ACC112 (cell line): ENCODE results near the gene AAK1.

Experiments used
- H2AFZ ChIP-seq: fragments of 200-600 bp; sonication (generic); one replicate; pipeline ENCODE4 v1.6.0; 2017; ENCODE audit warnings: antibody characterized with exemption, low read length; ENCODE audit not compliant: unreplicated experiment
- H3K27ac ChIP-seq: fragments of 200-600 bp; sonication (generic); 2 replicates; pipeline ENCODE4 v1.5.1; 2014; ENCODE audit warnings: low read depth, mild to moderate bottlenecking, antibody characterized with exemption, low read length, moderate library complexity
- H3K27me3 ChIP-seq: fragments of 200-600 bp; sonication (generic); 2 replicates; pipeline ENCODE4 v1.6.1; 2014; ENCODE audit warnings: mild to moderate bottlenecking, antibody characterized with exemption, low read length, moderate library complexity, mixed read lengths; ENCODE audit not compliant: insufficient read depth
- H3K36me3 ChIP-seq: fragments of 200-600 bp; sonication (generic); 2 replicates; pipeline ENCODE4 v1.6.1; 2016; ENCODE audit warnings: mild to moderate bottlenecking, antibody characterized with exemption, low read length, moderate library complexity, mixed read lengths; ENCODE audit not compliant: insufficient read depth
- H3K4me1 ChIP-seq: fragments of 200-600 bp; sonication (generic); one replicate; pipeline ENCODE4 v1.6.1; 2016; ENCODE audit warnings: low read length, mixed read lengths; ENCODE audit not compliant: insufficient read depth, unreplicated experiment, control insufficient read depth
- H3K4me3 ChIP-seq: fragments of 200-600 bp; sonication (generic); 2 replicates; pipeline ENCODE4 v1.5.1; 2014; ENCODE audit warnings: mild to moderate bottlenecking, low read depth, low read length
- H3K79me2 ChIP-seq: fragments of 200-600 bp; sonication (generic); one replicate; pipeline ENCODE4 v1.6.0; 2016; ENCODE audit warnings: low read length; ENCODE audit not compliant: control insufficient read depth, unreplicated experiment, insufficient read depth

AAK1 gene

DNA sequence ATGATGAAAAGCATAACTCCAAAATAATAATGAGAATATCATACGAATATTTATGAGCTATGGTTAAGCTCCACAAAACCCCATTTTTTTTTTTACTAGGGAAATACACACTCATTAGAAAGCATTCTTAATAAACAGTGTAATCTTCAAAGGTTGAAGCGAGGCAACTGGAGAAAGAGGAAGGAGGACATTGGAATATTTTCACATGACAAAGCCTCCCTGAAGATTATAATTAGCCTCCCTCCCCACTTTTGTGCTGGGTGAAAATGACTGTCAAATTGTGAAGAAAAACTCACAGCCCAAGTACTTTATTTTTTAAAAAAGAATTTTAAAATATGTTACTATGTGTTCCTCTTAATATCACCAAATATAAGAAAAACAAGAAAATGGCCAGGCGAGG lies 142.2 kb downstream of the AAK1 start:
- Histone ChIP-seq H3K4me1 (no peaks in the 10 kb centered on the region), H3K4me3 (no peak overlapping the region), H3K79me2 (no peaks in the 10 kb centered on the region), H3K27me3 (no peaks in the 10 kb centered on the region), H2AFZ (no peak overlapping the region), H3K27ac (no peak overlapping the region), H3K36me3 (peaks cover 3% of the 10 kb centered on the region; the same call in 1 of the 2 replicates)

DNA sequence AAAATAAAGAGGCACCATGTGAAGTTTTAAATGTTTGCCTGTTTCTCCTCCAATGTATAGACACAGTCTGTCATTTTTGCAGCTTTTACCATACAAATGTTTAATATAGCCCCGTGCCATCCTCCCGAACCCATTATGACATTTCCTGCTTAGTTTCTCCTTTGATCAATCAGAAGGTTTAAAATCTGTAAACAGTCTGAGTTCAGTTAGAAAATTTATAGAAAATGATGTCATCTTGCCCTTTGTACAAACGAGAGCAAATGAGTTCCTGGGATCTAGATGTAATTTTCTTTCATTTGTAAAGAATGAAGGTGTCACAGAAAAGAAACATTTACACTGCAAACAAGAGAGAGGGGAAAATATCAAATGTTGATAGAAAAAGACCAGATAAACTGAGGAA lies 143.6 kb downstream of the AAK1 start:
- peaks cover 3% of the 10 kb centered on the region; the same call in 1 of the 2 replicates for H3K36me3 ChIP-seq
- H2AFZ ChIP-seq: no peak overlapping the region
- H3K27ac ChIP-seq: no peak overlapping the region
- no peaks in the 10 kb centered on the region for H3K79me2 ChIP-seq
- H3K27me3 ChIP-seq: no peaks in the 10 kb centered on the region
- no peak overlapping the region for H3K4me3 ChIP-seq
- H3K4me1 ChIP-seq: no peaks in the 10 kb centered on the region

DNA sequence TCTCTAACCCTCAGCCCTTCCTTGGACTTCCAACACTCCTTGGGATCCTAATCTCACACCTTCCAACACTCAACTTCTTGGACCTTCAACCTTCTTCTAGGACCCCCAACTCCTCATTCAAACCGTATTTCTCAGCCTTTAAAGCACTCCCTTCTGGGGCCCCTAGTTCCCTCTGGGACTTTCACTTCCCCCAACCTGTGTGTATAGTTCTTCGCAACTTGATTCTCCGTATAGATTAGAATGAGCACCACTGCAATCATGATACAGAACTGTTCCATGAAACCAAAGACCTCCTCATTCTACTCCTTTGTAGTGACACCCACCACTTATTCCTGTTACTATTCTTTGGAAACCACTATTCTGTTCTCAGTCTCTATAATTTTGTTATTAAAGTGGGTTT lies 144.3 kb downstream of the AAK1 start:
- Histone ChIP-seq H3K79me2 (no peaks in the 10 kb centered on the region), H3K36me3 (peaks cover 3% of the 10 kb centered on the region; the same call in 1 of the 2 replicates), H2AFZ (no peak overlapping the region), H3K4me1 (no peaks in the 10 kb centered on the region), H3K4me3 (no peak overlapping the region), H3K27ac (no peak overlapping the region), H3K27me3 (no peaks in the 10 kb centered on the region)

DNA sequence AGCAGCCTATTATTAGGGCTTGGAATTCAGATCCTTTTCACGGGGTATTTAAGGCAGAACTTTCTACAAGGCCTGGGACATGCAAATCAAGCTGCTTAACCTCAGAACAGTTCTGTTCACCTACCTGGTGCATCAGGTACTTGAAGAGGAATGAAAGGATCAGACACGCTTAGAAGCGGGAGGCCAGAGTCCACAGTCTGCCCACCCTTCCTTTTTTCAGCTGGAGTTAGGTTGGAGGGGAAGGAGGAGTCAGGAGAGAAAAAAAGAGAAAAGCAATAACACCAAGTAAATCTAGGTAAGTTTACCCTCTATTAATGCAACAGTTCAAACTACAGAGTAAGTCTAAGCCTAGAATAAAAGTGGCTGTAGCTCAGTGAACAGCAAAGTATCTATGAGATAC lies 147.7 kb downstream of the AAK1 start:
- no peak overlapping the region for H2AFZ ChIP-seq
- H3K4me3 ChIP-seq: no peak overlapping the region
- H3K36me3 ChIP-seq: no peaks in the 10 kb centered on the region
- no peak overlapping the region for H3K27ac ChIP-seq
- no peaks in the 10 kb centered on the region for H3K79me2 ChIP-seq
- H3K4me1 ChIP-seq: no peaks in the 10 kb centered on the region
- H3K27me3 ChIP-seq: no peaks in the 10 kb centered on the region

DNA sequence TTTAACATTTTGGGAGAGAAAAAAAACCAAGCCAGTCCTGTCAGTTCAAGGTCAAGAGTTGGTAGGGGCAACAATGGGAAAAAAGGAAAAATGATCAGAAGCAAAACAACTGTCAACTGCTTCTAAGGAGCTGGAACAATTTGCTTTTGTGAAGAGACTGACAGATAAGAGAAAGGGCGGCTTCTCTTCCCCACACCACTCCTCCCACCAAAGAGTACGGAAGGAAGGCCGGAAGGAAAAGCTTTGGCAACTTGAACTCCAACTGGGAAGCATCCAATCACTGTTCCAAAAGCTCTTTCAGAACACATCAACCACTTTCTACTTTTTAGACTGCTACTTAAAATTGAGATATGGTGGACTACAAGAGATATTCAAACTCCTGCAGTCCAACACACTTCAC lies 148.5 kb downstream of the AAK1 start:
- no peak overlapping the region for H3K4me3 ChIP-seq
- H3K79me2 ChIP-seq: no peaks in the 10 kb centered on the region
- H3K36me3 ChIP-seq: no peaks in the 10 kb centered on the region
- H3K4me1 ChIP-seq: no peaks in the 10 kb centered on the region
- no peak overlapping the region for H2AFZ ChIP-seq
- no peak overlapping the region for H3K27ac ChIP-seq
- no peaks in the 10 kb centered on the region for H3K27me3 ChIP-seq

DNA sequence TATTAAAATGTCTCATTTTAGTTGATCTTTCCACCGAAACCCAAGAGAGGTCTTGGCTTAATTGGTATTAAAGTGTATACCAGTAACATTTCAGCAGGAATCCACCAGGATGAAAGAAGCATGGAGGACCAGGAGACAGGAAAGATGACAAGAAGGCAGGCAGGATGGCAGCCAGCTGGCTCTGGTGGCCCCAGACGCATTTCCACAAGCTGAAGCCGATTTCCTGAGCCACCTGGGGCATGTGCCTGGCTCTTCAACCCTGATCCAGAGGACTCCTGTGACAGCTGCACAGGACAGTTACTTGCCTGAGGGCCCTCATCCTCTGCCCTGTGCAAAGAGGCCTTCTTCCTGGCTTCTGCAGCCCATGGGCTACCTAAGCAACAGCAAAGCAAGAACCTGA lies 149.4 kb downstream of the AAK1 start:
- H3K4me1 ChIP-seq: no peaks in the 10 kb centered on the region
- no peak overlapping the region for H3K4me3 ChIP-seq
- H3K27me3 ChIP-seq: no peaks in the 10 kb centered on the region
- H3K27ac ChIP-seq: no peak overlapping the region
- H3K79me2 ChIP-seq: no peaks in the 10 kb centered on the region
- no peak overlapping the region for H2AFZ ChIP-seq
- H3K36me3 ChIP-seq: no peaks in the 10 kb centered on the region

DNA sequence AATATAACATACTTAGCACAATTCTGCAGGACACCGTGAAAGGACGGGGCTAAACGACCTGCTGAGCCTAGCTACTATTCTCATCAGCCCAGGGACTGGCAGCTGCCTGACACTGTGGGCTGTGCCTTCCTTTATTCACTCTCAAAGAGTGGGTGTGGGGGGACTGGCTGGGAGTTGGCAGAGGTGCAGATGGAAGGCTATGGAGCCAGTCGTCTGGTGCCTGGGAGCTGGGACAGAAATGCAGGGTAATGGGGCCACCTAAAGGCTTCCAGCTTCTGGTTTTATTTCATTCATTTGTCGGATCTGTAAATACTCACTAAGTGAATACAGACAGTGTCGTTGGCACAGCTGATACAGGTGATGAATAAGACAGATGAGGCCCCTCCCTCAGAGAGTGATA lies 150.3 kb downstream of the AAK1 start:
- H3K27me3 ChIP-seq: no peaks in the 10 kb centered on the region
- no peak overlapping the region for H2AFZ ChIP-seq
- H3K36me3 ChIP-seq: peaks cover 4% of the 10 kb centered on the region; the same call in 1 of the 2 replicates
- no peak overlapping the region for H3K4me3 ChIP-seq
- H3K27ac ChIP-seq: no peak overlapping the region
- no peaks in the 10 kb centered on the region for H3K4me1 ChIP-seq
- no peaks in the 10 kb centered on the region for H3K79me2 ChIP-seq

DNA sequence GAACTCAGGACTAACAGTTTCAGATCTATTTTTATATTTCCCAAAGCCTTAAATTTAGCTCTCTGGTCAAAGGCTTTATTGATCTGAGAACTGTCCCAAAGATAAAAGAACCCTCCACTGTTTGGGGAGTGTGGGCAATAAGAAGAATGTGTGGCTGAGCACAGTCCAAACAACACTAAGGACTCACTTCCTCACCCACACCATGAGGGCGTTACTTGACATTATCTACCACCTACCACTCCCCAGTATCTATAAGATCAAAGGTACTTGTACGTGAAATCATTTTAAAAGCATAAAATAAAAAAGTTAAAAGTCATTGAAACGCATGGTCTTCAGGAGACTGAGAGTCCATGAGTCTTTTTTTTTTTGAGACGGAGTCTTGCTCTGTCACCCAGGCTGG lies 151.7 kb downstream of the AAK1 start:
- Histone ChIP-seq H3K4me1 (no peaks in the 10 kb centered on the region), H3K79me2 (no peaks in the 10 kb centered on the region), H3K4me3 (no peak overlapping the region), H3K27me3 (no peaks in the 10 kb centered on the region), H3K36me3 (peaks cover 4% of the 10 kb centered on the region; the same call in 1 of the 2 replicates), H3K27ac (no peak overlapping the region), H2AFZ (no peak overlapping the region)

DNA sequence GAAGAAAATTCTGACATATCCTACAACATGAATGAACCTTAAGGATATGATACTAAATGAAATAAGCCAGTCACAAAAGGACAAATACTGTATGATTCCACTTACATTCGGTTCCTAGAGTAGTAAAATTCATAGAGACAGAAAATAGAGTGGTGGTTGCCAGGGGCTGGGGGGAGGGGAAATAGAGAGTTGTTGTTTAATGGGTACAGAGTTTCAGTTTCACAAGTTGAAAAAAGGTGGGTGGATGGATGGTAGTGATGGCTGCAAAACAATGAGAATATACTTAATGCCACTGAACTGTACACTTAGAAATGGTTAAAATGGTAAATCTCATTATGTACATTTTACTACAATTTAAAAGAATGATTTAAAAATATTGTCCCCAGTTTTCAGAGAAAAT lies 153.1 kb downstream of the AAK1 start:
- H3K79me2 ChIP-seq: no peaks in the 10 kb centered on the region
- H3K4me3 ChIP-seq: no peak overlapping the region
- H3K36me3 ChIP-seq: peaks cover 4% of the 10 kb centered on the region; the same call in 1 of the 2 replicates
- no peaks in the 10 kb centered on the region for H3K27me3 ChIP-seq
- no peak overlapping the region for H2AFZ ChIP-seq
- no peaks in the 10 kb centered on the region for H3K4me1 ChIP-seq
- no peak overlapping the region for H3K27ac ChIP-seq

DNA sequence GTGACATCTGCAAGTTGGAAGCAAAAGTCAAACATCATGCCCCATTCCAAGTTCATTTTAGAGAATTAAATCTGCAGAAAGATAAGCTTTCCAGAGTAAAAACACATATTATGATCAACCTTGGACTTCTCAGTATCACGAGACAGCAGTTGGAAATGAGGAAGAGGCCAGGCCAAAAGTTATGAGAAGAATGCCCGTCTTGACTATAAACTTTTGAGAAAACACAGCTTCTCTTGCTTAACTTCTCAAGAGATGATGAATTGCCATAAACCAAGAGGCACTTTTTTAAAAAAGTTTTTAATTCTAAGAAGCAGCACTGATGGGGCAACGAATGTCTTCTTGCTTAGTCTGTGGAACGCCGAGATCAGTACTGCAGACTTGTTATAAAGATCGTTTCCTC lies 153.7 kb downstream of the AAK1 start:
- Histone ChIP-seq H3K4me1 (no peaks in the 10 kb centered on the region), H3K27ac (no peak overlapping the region), H3K36me3 (peaks cover 4% of the 10 kb centered on the region; the same call in 1 of the 2 replicates), H3K79me2 (no peaks in the 10 kb centered on the region), H3K4me3 (no peak overlapping the region), H2AFZ (no peak overlapping the region), H3K27me3 (no peaks in the 10 kb centered on the region)

DNA sequence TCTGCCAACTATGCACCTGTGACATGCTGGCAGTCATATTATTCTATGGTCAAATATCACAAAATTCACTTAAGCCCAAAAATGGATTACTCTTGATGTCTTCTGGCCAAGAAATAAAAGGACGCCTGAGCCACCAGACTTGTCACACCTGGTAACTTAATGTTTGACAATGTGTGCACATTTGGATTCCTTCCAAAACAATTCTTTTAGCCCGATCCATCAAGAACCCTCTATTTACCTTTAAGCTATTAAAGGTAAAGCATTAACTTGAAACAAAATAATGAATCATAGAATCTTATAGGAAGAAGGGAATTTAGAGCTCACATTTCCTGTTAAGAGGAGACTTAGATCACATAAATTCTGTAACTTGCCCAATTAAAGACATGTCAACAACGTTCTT lies 159.8 kb downstream of the AAK1 start:
- Histone ChIP-seq H3K4me3 (no peak overlapping the region), H3K36me3 (peaks cover 4% of the 10 kb centered on the region; the same call in 1 of the 2 replicates), H3K27ac (no peak overlapping the region)

More for the DNA sequence above, 159.8 kb downstream of the AAK1 start:
- no peaks in the 10 kb centered on the region for H3K79me2 ChIP-seq
- H3K4me1 ChIP-seq: no peaks in the 10 kb centered on the region
- no peak overlapping the region for H2AFZ ChIP-seq
- H3K27me3 ChIP-seq: no peaks in the 10 kb centered on the region
